Fibroblast of pulmonary artery (primary cell): Measurements from ENCODE around the gene NUDT19.

Source experiments
- DNase-seq: peaks from one replicate; pipeline ENCODE4 v3.0.0-alpha.2; 2010; ENCODE audit warnings: low read depth
- H3K4me3 ChIP-seq: replicated peaks from 2 replicates; pipeline ENCODE4 v1.5.1; 2011; ENCODE audit warnings: low read depth, mild to moderate bottlenecking, control low read depth, low read length, moderate library complexity
- TF ChIP-seq, protein P1 (sequence below): IDR thresholded peaks from 2 replicates; pipeline ENCODE4 v1.5.1; 2011; ENCODE audit warnings: mild to moderate bottlenecking, control low read depth, low read length, inconsistent platforms; ENCODE audit errors: missing control alignments

The NUDT19 gene

GRCh38 chr19:32674931-32675719, 16.5 kb upstream of the NUDT19 start, which contains the start of gene ANKRD27:
ANKRD27 (minus strand) TSS chr19:32675180; CDS start chr19:32659015, 16,165 bp downstream.
- peak within 1 kb of the TSS; percentile 90 for H3K4me3 ChIP-seq
- TF ChIP-seq, protein P1, sequence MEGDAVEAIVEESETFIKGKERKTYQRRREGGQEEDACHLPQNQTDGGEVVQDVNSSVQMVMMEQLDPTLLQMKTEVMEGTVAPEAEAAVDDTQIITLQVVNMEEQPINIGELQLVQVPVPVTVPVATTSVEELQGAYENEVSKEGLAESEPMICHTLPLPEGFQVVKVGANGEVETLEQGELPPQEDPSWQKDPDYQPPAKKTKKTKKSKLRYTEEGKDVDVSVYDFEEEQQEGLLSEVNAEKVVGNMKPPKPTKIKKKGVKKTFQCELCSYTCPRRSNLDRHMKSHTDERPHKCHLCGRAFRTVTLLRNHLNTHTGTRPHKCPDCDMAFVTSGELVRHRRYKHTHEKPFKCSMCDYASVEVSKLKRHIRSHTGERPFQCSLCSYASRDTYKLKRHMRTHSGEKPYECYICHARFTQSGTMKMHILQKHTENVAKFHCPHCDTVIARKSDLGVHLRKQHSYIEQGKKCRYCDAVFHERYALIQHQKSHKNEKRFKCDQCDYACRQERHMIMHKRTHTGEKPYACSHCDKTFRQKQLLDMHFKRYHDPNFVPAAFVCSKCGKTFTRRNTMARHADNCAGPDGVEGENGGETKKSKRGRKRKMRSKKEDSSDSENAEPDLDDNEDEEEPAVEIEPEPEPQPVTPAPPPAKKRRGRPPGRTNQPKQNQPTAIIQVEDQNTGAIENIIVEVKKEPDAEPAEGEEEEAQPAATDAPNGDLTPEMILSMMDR, result no peak
- peak; percentile 98 for DNase-seq

DNA sequence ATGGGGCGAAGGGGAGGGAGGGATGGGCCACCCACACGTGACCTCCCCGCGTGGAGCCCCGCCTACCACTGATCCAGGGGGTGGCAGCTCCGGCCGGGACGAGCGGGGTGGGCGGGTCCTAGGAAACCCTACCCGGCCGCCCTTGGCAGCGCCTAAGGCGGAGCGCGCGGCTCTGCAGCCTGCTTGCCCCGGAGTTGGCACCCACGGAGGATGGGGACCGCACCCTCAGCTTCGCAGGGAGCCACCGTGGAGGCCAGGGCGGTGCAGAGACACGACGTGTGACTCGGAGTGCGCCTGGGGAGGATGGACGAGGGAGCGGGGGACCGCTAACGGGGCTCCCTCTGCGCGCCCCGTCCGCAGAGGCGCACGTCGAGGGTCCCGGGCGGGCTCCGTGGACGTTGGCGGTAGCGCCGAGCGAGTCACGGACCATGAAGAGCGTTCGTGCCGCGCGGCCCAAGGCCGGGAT, 15.9 kb upstream of the NUDT19 start, which contains the start of gene RGS9BP:
Gene RGS9BP (plus strand): TSS at position 129 of the 466 bp plus-strand sequence. CDS start 416 bp downstream, outside the sequence.
- H3K4me3 ChIP-seq, result peak within 1 kb of the TSS; percentile 90

GRCh38 chr19:32676186-32676894, 15.3 kb upstream of the NUDT19 start:
- TF ChIP-seq, protein P1, result no peak
- DNase-seq, result no peak
- peak overlapping the region; percentile 90 for H3K4me3 ChIP-seq

More for the DNA sequence above, 15.9 kb upstream of the NUDT19 start, which contains the start of gene RGS9BP:
- DNase-seq, result peak; percentile 73
- TF ChIP-seq, protein P1, result no peak

DNA sequence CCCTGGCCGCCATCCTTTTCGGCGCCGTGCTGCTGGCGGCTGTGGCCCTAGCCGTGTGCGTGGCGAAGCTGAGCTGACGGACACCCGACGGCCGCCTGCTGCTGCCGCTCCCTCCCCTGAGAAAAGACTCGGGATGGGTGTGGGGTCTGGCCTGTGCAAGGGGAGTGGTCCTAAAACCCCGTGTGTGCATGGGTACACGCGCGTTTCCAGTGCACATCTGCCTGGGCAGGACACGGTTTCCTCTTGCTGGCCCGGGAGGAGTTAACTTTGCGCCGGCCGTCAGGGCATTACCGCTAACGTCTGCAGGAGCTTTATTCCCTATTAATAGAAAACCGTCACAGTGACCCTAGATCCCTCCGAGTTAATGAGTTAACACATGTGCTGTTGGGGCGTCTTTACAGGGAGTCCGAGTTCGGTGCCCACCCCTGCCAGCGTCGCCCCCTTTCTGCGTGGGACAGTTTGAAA, 14.7 kb upstream of the NUDT19 start:
- no peak overlapping the region for H3K4me3 ChIP-seq
- no peak for DNase-seq
- TF ChIP-seq, protein P1, result no peak

- H3K4me3 ChIP-seq, result no peak overlapping the region
- TF ChIP-seq, protein P1, result no peak
- no peak for DNase-seq
Observed at GRCh38 chr19:32677657-32678056, 14.0 kb upstream of the NUDT19 start.

- DNase-seq, result no peak
- TF ChIP-seq, protein P1, result no peak
- no peak overlapping the region for H3K4me3 ChIP-seq
Observed at GRCh38 chr19:32680986-32681385, 10.6 kb upstream of the NUDT19 start.
